HUES6 (cell line): ENCODE data around the gene TMPRSS4.
A peak's percentile ranks its signal among the peaks of the same experiment; 100 is the strongest.

Experiments used
- H3K27ac ChIP-seq: 2 replicates; pipeline ENCODE4 v1.7.0; 2013; ENCODE audit warnings: low read depth, mild to moderate bottlenecking, low read length, inconsistent platforms
- H3K27me3 ChIP-seq: 2 replicates; pipeline ENCODE4 v1.6.1; 2013; ENCODE audit warnings: low read length; ENCODE audit not compliant: control insufficient read depth, insufficient read depth
- H3K36me3 ChIP-seq: 2 replicates; pipeline ENCODE4 v1.6.1; 2013; ENCODE audit warnings: low read length; ENCODE audit not compliant: control insufficient read depth, insufficient read depth
- H3K4me1 ChIP-seq: 2 replicates; pipeline ENCODE4 v1.6.1; 2013; ENCODE audit warnings: low read length; ENCODE audit not compliant: control insufficient read depth, insufficient read depth
- H3K4me3 ChIP-seq: 2 replicates; pipeline ENCODE4 v1.5.1; 2013; ENCODE audit warnings: low read depth, low read length
- H3K9ac ChIP-seq: one replicate; pipeline ENCODE4 v1.6.1; 2013; ENCODE audit warnings: mild to moderate bottlenecking, low read length
- H3K9me3 ChIP-seq: 2 replicates; pipeline ENCODE4 v1.6.1; 2013; ENCODE audit warnings: low read depth, low read length; ENCODE audit not compliant: control insufficient read depth, insufficient read depth

TMPRSS4 gene

DNA sequence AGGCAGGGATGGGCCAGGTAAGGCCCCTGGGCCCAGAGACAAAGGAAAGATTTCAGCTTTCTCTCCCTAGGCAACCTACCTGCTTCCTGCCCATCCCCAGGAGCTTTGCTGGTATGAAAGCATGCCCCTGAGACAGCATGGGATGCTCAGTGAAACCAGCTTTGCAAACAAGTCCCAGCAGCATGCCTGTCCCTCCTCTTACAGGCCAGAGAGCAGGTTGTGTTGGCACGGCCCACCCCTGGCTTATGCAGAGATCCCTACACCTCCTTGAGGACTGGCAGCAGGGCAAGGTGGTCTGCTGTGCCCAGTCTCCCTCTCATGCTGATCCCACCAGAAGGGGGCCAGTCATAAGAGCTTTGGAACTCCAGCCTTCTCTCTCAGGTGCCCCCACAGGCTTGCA is 72.6 kb downstream of the TMPRSS4 start:
- H3K27ac ChIP-seq = no peak overlapping the region
- H3K4me1 ChIP-seq = peaks cover 26% of the 10 kb centered on the region
- peaks cover 89% of the 10 kb centered on the region for H3K27me3 ChIP-seq
- no peaks in the 10 kb centered on the region for H3K36me3 ChIP-seq
- H3K9ac ChIP-seq = no peak overlapping the region
- H3K4me3 ChIP-seq = no peak overlapping the region
- H3K9me3 ChIP-seq = no peaks in the 10 kb centered on the region

DNA sequence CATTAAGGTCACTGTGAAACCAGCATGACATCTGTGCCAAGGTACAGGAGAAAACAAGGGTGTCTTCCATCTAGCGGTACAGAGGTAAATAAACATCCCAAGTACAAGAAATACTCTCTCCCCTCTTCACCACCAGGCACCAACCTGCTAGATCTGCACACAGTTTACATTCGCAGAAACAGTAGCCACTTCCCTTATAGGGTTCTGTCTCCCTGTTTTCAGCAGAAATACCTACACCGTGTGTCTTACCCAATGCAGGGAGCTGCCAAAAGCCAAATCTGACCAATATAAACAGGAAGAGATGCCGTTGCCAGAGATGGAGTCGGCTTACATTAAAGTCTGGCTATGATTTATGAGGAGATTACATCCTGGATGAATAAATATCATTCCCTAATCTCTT is 74.6 kb downstream of the TMPRSS4 start:
- peaks cover 43% of the 10 kb centered on the region for H3K4me1 ChIP-seq
- H3K27me3 ChIP-seq = peaks cover 98% of the 10 kb centered on the region
- H3K9me3 ChIP-seq = no peaks in the 10 kb centered on the region
- H3K4me3 ChIP-seq = no peak overlapping the region
- no peaks in the 10 kb centered on the region for H3K36me3 ChIP-seq
- H3K9ac ChIP-seq = no peak overlapping the region
- no peak overlapping the region for H3K27ac ChIP-seq

DNA sequence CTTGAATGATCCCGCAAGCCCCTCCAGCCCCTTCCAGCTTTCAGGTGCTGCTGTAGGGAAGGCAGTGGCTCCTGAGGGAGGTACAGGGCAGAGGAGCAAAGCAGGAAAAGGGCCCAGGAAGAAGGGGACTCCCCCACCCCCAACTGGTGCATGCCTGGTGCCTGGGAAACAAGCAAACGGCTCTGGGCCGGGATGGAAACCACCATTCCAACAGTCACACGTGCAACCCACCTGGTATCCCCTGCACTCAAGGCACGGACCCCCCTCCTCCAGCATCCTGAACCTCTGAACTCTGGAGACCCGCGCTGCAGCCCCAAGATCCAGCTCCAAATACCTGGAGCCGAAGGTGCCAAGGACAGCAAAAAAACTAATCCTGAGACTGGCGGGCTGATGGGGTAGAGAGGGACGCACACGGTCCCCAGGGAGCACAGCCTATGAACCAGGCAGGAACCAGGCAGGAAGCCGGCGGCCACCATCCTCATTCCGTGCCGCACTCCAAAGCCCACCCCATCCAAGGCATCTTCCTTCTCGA is 75.2 kb downstream of the TMPRSS4 start:
- Histone ChIP-seq H3K27ac (no peak overlapping the region), H3K36me3 (no peaks in the 10 kb centered on the region), H3K4me3 (peak overlapping the region; percentile 77), H3K9ac (no peak overlapping the region), H3K27me3 (peaks cover 98% of the 10 kb centered on the region), H3K4me1 (peaks cover 48% of the 10 kb centered on the region), H3K9me3 (no peaks in the 10 kb centered on the region)

DNA sequence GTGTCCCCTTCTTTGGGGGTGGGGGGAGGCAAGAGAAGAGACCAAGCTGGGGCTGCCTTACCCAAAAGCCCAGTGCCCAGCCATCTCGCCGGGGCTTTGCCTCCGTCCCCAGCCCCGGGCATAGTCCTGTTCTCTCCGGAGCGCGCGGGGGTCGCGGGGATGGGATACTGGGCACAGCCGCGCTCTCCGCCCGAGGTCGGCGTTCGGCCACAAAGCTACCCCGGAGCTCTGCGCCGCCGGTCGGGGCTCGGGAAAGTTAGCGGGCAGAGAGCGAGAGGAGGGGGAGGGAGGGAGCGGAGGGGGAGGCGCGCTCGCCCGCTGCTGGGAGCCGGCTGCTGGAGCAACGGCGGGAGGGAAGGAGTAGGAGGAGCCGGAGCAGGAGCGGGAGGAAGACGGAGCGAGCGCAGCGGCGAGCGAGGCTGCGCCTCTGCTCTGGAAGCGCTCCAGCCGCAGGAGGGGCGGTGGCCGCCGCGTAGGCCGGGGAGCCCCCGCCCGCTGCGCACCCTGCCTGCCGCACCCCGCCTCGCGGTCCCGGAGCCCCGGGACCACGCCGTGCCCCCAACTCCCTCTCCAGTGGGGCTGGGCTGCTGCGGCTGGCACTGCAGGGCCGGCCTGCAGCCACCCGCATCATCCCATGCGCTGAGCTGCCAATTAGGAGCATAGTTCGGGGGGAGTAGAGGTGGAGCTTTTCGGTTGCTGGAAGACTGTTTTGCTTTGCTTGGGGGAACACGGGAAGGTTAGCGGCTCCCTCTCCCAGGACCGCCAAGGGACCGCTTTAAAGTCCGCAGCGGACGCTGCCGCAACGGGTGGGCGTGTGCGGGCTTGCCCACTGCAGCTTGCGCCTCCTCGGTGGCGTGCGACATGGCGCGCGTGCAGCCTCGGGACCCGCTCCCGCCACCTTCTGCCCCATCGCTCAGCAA is 75.9 kb downstream of the TMPRSS4 start, which contains the start of gene SCN4B:
Gene SCN4B, minus strand, starts transcription at position 272 of the 920 bp plus-strand sequence. Its CDS starts 150 bp downstream, at position 122.
- Histone ChIP-seq H3K36me3 (no peaks in the 10 kb centered on the region), H3K27me3 (peaks cover 99% of the 10 kb centered on the region), H3K9me3 (no peaks in the 10 kb centered on the region), H3K4me3 (peak within 1 kb of the TSS; percentile 77), H3K27ac (no peak within 1 kb of the TSS), H3K4me1 (peaks cover 48% of the 10 kb centered on the region), H3K9ac (no peak within 1 kb of the TSS)

DNA sequence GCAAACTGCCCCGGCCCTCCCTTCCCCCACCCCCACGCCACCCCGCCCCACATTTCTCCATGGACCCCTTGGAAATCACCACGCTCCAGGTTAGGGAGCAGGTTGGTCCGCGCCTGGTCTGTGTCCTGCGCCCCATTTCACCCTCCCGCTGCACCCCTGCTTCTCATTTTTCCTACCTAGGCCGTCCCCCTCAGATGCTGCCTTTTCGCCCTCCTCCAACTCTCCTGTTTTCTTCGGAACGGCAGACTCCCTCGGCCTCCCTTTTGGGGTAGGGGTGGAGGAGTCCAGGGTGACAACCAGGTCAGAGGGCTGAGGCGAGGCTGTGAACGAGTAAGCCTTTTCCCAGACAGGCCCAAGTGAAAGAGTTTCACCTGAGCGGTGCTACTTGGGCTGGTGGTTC is 76.6 kb downstream of the TMPRSS4 start:
- Histone ChIP-seq H3K27me3 (peaks cover 99% of the 10 kb centered on the region), H3K36me3 (no peaks in the 10 kb centered on the region), H3K27ac (no peak overlapping the region), H3K9me3 (no peaks in the 10 kb centered on the region), H3K9ac (no peak overlapping the region), H3K4me1 (peaks cover 51% of the 10 kb centered on the region), H3K4me3 (peak overlapping the region; percentile 77)

DNA sequence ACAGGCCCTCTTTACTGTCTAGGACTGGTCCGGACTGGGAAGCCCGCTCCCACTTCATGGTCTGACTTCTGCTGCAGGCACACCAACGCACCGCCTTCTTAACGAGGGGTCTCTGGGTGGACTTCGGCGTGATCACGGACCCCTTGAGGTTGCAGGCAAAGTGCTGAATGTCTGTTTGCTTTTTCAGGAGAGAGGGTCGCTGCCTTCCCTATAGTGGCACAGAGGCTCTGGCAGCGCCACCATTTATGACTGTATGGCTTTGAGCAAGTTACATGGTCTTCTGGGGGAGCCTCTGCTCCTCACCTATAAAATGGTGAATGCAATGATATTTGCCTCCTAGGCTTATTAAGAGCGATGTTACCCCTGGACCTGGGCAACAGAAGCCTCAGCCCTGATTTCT is 77.1 kb downstream of the TMPRSS4 start:
- Histone ChIP-seq H3K4me1 (peaks cover 51% of the 10 kb centered on the region), H3K36me3 (no peaks in the 10 kb centered on the region), H3K4me3 (peak overlapping the region; percentile 77), H3K9ac (no peak overlapping the region), H3K9me3 (no peaks in the 10 kb centered on the region), H3K27me3 (peaks cover 99% of the 10 kb centered on the region), H3K27ac (no peak overlapping the region)

DNA sequence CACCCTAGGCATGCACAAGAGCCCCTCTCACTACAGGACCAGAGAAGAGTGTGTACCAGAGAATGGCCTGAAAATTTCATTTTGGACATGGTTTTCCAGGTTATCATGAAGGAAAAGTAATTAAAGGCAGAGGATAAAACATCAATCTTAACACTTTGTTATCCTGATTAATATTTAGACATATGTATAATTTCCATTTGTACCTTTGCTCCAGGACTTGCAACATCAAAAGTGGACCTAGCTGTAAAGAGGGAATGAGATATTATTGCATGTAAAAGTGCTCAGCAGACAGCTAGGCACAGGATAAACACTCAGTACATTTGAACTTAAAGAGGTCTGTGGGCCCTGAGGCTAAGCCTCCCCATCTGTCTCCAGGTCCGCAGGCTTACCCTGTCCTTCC is 77.8 kb downstream of the TMPRSS4 start:
- no peak overlapping the region for H3K4me3 ChIP-seq
- H3K9me3 ChIP-seq = no peaks in the 10 kb centered on the region
- H3K4me1 ChIP-seq = peaks cover 51% of the 10 kb centered on the region
- no peak overlapping the region for H3K27ac ChIP-seq
- peaks cover 99% of the 10 kb centered on the region for H3K27me3 ChIP-seq
- no peaks in the 10 kb centered on the region for H3K36me3 ChIP-seq
- no peak overlapping the region for H3K9ac ChIP-seq

DNA sequence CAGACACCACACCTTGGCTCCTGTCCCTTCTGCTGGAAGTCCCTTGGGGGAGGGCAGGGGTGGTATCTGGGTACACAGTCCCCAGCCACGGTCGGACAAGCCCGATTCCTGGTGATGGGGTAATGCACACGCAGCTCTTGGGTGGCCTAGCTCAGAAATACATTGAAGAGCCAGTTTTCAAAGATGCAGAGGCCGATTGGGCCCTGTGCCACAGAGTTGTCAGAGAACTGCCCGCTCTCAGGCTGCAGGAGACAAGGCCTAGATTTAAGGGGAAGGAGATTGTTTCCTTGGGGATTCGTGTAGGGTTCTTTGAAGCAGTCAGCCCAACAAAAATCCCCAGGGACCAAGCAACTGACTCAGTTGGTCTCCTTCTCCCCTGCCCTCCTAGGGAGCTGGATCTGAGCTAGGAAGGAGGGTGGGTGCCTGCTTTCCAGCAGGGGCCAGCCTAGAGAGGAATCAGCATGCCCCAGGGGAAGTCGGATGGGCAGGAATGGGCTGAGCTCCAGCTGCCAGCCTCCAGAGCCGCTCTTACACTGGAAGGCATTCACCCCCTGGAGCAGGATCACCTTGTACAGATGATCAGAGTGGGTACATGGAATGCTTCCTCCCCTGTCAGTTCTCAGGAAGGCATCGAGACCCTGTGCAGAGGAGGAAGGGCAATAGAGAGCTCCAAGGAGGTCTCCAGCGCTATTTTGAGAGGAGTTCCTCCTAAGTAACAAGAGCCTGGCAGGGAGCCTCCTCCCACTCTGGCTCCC is 79.1 kb downstream of the TMPRSS4 start:
- Histone ChIP-seq H3K27me3 (peaks cover 99% of the 10 kb centered on the region), H3K36me3 (no peaks in the 10 kb centered on the region), H3K27ac (no peak overlapping the region), H3K9me3 (no peaks in the 10 kb centered on the region), H3K4me3 (peak overlapping the region; percentile 48), H3K9ac (no peak overlapping the region), H3K4me1 (peaks cover 51% of the 10 kb centered on the region)

DNA sequence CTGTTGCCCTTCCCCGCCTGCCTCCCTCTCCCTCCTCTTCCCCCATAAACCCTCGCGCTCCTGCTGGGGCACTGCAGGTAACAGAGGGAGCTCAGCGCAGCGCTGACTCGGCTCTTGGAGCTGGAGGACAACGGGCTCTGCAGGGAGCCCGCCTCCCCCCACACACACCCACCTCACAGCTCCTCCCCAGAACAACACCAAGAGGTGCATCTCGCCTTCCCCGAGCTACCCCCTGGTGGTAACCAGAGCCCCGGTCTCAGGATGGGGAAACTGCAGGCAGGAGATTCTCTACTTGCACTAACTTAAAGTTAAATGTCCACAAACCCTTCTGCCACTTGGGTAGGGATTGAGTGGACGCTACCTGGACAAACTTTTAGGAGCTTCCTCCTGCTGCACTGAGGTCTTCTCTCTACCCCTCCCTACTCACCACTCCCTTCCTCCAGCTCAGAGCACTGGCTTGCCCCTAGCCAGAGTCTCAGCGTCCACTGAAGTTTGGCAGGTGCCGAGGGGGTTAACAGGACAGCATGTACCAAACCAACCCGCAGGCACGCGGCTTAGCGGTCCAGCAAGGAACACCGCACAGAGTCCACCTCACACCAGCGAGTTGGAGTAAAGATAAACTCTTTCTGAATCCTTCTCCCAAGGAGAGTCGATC is 79.8 kb downstream of the TMPRSS4 start:
- no peaks in the 10 kb centered on the region for H3K9me3 ChIP-seq
- H3K36me3 ChIP-seq = no peaks in the 10 kb centered on the region
- peaks cover 99% of the 10 kb centered on the region for H3K27me3 ChIP-seq
- H3K4me1 ChIP-seq = peaks cover 51% of the 10 kb centered on the region
- H3K27ac ChIP-seq = no peak overlapping the region
- no peak overlapping the region for H3K9ac ChIP-seq
- peak overlapping the region; percentile 48 for H3K4me3 ChIP-seq

DNA sequence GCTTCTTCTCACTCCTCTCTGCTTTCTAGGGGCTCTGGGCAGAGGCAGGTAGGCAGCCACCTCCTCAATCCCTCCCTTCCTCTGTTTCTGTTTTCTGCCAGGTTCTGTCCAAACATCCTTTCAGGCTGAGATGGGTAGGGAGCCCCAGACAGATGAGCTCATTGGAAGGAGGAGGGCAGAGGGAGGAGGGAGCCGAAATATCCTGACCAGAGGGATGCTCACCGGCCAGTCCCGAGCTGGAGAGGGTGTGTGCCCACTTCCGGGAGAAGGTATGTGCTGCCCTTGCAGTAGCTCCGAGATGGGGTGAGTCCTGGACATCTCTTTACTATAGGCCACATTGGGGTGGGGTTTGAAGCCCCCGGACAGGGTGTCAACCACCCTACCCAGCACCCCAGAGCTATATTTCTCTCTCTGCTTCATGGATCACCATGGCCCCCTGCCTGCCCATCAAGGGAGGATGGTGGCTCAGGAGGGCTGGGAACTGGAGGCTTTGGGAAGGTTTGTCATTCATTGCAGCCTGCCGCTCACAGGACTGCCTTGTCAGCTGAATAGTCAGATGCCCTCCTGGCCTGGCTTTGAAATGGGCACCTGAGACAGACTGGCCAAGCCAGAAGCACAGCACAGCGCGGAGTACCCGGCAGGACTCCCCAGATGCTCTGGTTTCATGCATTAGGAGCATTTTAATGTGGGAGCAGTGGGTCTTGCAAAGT is 80.5 kb downstream of the TMPRSS4 start:
- Histone ChIP-seq H3K4me1 (peaks cover 47% of the 10 kb centered on the region), H3K9ac (no peak overlapping the region), H3K27ac (no peak overlapping the region), H3K36me3 (no peaks in the 10 kb centered on the region), H3K9me3 (no peaks in the 10 kb centered on the region), H3K4me3 (peak overlapping the region; percentile 48), H3K27me3 (peaks cover 99% of the 10 kb centered on the region)
